GM12892 (cell line): ENCODE results near the gene PRPSAP1.

Source experiments
- POLR2A ChIP-seq: IDR thresholded peaks from 2 replicates; pipeline ENCODE4 v1.6.1; 2011; ENCODE audit warnings: low read depth, low read length, control low read depth
- POLR2AphosphoS5 ChIP-seq: IDR thresholded peaks from 2 replicates; pipeline ENCODE4 v1.6.1; 2011; ENCODE audit warnings: low read depth, low read length, control low read depth
- TAF1 ChIP-seq: IDR thresholded peaks from 2 replicates; pipeline ENCODE4 v1.6.1; 2011; ENCODE audit warnings: low read depth, mild to moderate bottlenecking, control low read depth, low read length, borderline replicate concordance

- peak; percentile 95 for TF ChIP-seq POLR2A
- TF ChIP-seq POLR2AphosphoS5, result peak; percentile 87
- TF ChIP-seq TAF1, result peak; percentile 91
These were observed at the start of gene PRPSAP1 for GRCh38 chr17:76353599-76354316.
